GM18519 (cell line): ENCODE measurements around the gene AXIN1.
"Not testable (repeated sequence)": the region's sequence is repeated elsewhere in the genome, so short reads cannot be mapped to it uniquely, and the experiment has no call there.

Experiments
- ATAC-seq: cut with Tn5 transposase; IDR thresholded peaks from one replicate; pipeline ENCODE4 v1.9.1; 2021; ENCODE audit warnings: mild to moderate bottlenecking, moderate library complexity; ENCODE audit not compliant: unreplicated experiment, low FRiP score

The AXIN1 gene

DNA sequence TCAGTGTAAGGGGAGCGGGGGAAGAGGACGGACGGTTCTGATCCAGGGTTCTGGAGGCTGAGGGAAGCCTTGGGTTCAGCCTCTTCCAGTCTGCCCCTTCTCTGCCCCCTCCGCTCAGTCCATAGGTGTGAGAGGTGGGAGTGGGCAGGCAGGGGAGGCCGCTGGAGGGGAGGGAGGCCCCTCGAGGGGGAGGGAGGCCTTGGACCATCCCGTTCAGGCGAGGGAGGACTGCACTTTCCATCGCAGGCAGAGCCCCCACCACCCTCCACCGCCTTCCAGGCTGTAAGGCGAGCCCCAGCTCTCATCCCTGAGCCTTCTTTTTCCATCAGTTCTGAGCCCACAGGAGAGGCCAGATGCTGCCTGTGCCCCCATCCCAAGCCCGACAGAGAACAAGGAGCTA is 4.2 kb upstream of the AXIN1 start:
- ATAC-seq, result no peak

DNA sequence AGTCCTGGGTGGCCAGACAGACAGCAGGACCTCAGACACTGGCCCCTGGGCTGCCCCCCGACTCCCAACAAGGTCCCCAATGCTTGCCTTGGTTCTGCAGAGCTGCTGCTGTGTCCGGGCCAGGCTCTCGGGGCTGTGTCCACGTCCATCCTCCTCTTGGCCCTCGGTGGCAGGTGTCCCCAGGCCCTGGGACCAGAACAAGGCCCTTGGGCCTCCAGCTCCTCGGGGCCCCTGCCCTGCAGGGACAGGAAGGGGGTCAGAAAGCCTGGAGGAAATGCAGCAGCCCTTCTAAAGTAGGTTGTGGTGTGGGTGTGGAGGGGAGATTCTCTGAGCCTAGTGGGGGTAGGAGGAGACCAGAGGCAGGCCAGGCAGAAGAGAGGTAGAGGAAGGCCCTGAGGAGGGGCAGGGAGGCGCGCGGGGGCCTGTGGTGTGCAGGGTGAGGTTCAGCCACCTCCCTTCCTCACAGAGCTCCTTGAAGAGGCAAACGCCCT is 2.5 kb upstream of the AXIN1 start:
- no peak for ATAC-seq

DNA sequence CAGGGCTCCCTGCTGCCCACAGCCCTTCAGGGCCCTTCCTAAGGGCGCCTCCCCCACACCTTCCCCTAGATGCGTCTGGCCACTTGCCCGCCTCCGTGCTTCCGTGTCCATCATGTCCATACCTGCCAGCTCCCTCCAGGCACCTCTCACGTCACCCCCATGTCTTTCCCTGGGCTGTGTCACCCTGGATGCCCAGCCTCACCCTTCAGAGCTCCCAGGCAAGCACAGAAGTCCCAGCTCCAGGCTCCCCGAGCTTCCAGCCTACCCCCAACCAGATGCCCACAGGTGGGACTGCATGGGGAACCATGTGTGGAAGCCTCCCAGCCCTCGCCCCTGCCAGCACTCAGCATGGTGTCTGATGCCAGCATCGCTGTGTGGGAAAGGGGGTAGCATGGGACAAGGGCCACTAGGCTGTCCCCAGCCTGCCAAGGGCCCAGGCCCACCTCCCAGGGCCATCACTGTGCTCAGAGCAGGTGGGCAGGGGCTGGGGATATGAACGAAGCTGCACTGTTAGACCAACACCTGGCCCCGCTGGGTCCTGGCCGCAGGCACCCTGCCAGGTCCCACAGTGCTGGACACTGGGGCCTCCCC is 1.9 kb upstream of the AXIN1 start:
- no peak for ATAC-seq

DNA sequence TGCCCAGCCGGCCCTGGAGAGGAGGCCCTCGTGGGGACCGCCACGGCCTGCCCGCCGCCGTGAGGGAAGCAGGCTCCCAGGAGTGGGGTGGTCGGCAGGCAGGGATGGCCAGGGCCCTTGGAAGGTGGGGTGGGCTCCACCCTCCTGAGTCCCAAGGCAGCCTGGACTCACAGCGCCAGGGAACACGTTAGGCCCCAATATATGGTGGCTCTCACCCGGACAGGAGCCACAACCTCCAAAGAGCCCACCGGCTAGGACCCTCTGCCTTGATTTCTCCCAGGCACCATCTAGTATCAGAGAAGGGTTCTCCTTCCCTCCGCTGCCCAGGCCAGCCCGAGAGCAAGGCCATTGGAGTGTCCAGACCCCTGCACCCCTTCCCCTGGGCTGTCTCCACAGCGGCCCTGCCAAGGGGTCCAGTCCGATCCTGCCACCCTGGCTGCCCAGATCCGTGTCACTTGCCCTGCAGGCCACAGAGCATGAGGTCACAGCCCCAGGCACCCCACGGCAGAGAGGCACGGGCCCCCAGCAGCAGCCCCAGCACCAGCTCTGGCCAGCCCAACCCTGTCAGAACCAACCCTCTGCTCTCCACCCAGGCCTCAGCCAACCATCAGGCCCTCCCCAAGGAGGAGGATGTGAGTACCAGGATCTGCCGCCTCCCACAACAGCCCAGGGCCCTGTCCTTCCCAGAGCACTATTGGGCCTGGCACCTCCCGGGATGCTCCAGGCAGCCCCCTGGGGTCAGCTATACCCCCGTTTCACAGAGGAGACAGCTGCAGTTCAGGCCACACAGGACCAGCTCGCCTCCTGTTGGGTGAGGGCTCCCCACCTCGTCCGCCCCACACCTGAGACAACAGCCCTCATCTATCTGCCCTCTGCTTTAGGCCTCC is 1.1 kb upstream of the AXIN1 start:
- no peak for ATAC-seq

DNA sequence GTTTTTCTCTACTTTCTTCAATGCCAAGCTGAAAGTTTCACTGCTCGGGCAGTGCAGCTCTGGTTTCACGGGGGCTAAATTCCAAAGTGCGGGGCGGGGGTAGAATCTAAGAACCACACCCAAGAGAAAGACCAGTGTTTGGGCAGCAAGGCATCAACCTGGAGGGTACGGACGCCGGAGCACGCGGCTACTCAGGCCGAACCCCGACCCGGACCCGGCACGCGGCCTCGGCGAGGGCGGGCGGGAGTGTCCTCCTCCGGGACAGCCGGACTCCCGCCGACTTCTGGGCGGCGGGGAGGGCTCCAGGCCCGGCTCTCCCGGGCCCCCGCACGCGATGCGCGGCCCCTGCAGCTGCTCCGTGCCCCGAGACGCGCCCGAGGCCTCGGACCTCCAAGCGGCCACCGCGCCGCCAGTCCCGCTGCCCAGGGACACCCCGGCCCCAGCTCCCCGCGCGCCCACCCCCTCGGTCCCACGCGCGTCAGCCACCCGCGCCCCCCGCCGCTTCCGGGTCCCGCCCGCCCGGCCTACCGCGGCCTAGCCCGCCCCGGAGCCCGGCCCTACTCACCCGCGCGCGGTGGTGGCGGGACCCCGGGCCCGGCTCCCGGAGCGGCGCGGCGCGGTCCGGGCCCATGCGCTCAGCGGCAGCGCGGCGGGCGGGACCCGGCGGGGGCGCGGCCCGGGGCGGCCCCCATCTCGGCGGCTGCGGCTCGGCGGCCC is 561 bp downstream of the AXIN1 start:
- peak; percentile 15 for ATAC-seq

DNA sequence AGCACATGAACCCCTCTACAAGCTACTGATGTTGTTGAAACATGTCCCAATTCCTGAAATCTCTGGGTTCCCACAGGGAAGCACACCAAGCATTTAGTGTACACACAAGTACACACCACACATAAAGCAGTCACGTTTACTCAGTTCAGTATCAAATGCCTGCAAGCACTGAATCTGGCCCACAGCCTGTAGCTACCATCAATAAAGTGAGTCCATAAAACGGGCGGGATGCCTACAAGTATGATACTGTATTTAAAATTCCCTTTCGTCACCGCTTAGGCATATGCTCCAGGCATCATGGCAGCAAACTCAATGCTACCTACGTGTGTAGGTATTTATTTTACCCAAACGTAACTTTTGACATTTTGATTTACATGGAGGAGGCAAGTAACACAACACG is 2.3 kb downstream of the AXIN1 start:
- ATAC-seq, result no peak

DNA sequence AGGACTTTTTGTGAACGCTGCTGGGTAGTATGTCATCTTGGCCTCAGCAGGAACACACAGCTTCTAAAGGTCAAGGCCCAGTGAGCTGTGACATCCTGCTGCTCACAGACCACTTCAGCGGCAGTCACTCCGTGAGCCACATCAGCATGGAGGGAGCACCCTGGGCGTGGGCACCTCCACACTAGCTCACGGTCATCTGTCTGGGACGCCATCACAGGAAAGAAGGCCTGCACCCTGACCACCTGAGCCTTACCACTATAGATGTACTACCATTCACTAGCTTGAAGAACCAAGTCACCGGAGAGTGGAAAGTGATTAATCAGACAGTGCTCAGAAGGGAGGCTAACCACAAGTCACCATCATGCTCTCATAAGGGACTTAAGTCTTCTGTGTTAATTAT is 3.3 kb downstream of the AXIN1 start:
- ATAC-seq, result no peak

DNA sequence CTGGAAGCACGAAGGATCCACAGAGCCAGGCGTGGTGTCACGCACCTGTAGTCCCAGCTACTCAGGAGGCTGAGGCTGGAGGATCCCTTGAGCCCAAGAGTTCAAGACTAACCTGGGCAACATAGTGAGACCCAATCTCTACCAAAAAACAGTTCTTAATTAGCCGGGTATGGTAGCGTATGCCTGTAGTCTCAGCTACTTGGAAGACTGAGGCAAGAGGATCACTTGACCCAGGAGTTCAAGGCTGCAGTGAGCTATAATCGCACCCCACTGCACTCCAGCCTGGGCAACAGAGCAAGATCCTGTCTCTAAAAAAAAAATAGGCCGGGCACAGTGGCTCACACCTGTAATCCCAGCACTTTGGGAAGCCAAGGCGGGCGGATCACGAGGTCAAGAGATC is 4.0 kb downstream of the AXIN1 start:
- ATAC-seq, result not testable (repeated sequence)

DNA sequence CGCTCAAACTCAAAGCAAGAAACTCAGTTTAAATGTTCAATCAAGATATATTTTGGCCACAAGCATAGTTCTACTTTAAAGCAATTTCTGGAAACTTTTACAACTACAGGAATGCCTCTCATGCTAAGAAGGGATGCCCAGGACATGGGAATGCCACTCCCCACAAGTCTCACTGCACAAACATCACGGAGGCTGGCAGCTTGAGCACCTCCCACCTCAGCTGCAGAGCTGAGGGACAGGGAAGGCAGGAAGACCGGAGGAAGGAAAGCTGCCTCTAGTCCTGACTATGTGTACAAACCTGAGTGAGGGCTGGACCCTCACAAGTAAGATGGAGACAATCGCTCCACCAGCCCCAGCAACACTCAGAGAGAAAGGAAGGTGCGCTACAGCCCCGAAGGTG is 5.3 kb downstream of the AXIN1 start:
- no peak for ATAC-seq

DNA sequence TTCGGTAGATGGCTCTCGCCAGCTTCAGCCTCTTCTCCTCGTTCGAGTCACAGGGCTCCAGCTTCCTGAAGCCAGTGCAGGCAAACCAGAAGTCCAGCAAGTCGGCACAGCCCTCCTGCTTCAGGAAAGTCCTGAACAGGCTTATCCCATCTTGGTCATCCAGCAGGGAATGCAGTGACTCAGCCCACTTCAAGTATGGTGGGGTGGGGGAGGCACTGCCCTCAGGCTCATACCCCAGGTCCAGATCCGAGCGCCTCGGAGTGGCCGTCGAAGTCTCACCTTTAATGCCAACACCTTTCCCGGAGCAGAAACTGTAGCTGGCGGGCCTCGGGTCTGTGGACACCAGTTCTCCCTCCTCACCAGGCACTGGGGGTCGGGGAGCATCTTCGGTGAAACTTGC is 5.9 kb downstream of the AXIN1 start:
- ATAC-seq, result no peak

DNA sequence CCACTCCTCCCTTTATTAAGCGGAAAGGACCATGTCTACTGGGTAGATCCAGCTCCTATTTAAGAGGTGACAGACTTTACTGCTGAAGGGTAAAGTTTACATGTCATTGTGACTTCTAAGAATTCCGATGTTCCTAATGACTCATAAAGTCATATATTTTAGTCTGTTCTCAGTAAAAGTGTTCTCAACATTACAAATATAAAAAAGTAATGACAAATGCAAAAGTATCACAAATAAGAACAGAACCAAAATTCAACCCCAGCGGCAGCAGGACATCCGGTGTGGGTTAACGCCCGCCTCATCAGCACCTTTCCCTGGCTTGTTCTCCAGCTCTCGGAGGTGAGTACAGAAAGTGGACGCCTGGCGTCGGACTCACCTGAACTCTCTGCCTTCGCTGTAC is 6.8 kb downstream of the AXIN1 start:
- no peak for ATAC-seq

DNA sequence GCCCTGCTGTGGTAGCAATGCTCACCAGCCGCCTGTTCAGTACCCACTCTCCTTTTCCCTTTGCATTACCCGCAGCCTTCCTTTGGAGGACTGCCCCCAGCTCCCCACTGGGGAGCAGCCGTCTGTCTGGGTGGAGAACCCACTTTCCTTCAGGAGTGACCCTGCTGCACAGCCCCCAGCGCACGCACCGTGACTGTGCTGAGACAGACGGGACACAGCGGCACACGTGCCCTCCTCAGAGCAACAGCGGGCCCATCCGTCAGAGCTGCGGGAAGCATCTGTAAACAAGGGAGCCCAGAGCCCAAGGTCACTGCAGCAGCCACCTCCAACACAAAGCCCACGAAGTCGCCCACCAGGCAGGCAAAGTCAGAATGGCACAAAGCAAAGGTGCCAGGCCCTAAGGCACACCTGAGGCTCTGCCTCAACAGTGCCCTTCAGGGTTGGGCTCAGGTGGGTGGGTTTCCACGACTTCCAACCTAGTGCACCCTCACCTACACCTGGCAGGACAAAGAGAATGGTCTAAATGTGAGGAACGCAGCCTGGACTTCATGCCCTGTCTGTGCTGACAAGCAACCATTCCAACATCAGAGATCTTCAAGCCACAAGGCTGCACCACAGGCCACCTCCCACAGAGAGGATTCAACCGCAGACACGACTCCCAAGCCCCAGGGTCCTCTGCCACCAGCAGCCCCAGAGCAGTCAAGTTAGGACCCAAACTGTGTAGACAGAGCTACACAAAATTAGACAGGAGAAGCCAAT is 9.9 kb downstream of the AXIN1 start:
- no peak for ATAC-seq

DNA sequence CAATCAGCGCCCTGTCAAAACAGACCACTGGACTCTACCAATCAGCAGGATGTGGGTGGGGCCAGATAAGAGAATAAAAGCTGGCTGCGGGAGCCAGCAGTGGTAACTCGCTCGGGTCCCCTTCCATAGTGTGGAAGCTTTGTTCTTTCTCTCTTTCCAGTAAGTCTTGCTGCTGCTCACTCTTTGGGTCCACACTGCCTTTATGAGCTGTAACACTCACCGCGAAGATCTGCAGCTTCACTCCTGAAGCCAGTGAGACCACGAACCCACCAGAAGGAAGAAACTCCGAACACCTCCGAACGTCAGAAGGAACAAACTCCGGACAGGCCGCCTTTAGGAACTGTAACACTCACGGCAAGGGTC is 10.6 kb downstream of the AXIN1 start:
- not testable (repeated sequence) for ATAC-seq

DNA sequence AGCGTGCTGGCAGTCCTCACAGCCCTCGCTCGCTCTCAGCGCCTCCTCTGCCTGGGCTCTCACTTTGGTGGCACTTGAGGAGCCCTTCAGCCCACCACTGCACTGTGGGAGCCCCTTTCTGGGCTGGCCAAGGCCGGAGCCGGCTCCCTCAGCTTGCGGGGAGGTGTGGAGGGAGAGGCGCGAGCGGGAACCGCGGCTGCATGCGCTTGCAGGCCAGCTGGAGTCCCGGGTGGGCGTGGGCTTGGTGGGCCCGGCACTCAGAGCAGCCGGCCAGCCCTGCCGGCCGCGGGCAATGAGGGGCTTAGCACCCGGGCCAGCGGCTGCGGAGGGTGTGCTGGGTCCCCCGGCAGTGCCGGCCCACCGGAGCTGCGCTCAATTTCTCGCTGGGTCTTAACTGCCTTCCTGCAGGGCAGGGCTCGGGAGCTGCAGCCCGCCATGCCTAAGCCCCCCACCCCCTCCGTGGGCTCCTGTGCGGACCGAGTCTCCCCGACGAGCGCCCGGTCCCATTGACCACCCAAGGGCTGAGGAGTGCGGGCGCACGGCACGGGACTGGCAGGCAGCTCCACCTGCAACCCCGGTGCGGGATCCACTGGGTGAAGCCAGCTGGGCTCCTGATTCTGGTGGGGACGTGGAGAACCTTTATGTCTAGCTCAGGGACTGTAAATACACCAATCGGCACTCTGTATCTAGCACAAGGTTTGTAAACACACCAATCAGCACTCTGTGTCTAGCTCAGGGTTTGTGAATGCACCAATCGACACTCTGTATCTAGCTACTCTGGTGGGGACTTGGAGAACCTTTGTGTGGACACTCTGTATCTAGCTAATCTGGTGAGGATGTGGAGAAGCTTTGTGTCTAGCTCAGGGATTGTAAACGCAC is 11.2 kb downstream of the AXIN1 start:
- ATAC-seq, result not testable (repeated sequence)

DNA sequence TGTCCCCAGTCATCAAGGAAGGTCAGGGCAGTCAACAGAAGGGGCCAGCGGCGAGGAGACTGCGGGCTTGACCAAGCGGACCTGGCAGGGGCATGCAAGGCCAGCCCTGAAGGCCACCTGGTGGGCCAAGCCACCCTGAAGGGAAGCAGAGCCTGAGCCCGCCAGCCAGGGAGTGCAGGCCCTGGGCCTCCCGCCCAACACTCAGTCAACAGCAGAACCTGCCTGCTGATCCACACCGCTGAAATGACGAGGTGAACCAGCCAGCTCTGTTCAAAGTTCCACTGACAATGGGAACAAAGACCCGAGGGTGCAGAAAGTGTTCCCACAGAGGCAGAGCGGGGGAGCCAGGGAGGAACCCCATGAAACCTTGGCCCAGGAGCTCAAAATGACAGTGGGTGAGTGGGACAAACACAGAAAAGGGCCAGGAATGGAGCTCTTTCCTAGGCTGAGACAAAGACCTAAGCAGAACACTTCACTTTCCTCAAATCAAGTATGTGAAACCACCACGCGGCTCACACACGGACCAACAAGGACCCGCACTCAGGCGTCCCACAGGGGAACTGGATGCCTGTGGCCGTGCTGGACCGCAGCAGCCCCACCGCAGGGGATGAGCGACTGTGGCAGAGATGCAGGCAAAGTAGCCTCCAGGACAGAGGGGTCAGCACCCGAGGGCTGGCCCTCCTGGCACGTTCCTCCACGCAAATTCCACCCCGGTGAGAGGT is 12.0 kb downstream of the AXIN1 start:
- ATAC-seq, result no peak

DNA sequence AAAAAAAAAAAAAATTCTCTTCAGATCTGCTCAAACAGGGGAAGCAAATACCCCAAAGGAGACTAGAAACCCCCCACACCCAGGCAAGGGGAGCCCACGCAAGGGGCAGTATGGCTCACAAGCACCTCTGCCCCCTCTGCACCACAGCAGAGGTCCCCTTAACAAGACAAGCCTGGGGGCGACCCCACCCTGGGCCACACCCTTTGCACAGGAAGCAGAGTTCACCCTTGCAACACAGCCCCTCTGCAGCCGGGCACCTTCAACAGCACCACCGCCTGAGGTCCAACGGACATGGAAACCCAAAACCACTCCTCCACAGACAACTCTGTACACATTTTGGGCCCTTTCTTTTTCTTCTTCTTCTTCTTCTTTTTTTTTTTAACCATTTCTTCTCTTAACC is 12.8 kb downstream of the AXIN1 start:
- ATAC-seq, result no peak

DNA sequence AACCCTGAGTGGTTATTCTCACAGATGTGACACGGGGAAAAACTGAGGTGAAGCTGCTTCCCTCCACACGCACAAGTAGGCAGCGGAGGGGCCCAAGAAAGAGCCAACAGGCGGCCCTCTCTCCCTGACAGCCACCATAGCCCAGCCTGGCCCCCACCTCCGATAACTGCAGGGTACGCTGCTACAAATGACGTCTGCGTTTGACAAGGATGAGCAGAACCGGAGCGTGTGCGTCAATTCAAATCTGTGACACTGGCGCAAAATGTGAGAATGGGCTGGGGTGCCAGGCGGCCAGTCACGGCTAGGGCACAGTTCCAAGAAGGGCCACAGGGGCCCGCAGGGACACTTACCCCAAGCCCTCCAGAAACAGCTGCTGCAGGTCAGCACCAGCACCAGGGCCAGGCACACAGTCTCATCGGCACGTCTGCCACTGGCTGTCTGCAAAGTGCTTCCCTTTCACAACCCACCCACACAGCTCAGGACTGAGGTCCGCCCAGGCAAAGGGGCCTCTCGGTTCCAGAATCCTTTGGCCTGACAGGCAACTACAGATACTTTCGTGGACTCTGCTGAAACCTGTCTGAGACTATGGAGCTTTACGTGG is 14.4 kb downstream of the AXIN1 start:
- no peak for ATAC-seq

DNA sequence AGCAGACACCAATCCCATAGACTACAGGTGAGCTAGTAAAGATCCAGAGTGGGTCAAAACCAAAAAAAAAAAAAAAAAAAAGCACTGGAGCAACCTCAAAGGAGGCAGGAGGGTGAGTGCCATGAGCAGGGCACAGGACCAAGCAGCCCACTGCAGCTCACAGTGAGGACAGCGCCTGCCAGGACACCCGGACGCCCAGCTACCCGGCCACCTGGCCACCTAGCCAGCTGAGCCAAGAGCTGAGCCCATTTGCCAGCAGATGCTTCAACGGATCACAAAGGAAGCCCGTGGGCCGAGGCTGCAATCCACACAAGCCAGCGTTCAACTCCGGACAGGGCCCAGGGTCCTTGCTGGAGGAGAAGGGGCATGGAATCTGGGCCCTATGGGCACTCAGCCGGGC is 15.1 kb downstream of the AXIN1 start:
- no peak for ATAC-seq

DNA sequence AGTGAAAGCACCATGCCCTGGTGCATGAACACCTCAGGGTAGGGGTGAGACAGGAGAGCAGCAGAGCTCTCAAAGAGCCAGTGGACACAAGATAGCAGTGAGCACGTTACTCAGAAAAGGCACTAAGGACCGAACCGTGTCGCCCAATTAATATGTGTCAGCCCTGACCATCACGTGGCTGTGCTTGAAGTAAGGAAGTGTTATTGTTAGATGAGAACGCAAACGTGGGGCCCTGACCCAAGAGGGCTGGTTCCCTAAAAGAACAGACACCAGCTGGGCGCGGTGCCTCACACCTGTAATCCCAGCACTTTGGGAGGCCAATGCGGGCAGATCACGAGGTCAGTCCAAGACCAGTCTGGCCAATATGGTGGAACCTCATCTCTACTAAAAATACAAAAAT is 16.3 kb downstream of the AXIN1 start:
- no peak for ATAC-seq
